Esophagus muscularis mucosa (tissue), 4 donors: Measurements from ENCODE around the gene ACTN3. TPM values are rescaled to one million over a fixed set of nuclear protein-coding genes. Genes with fewer than 3 reads are reported as not detected.
A peak's percentile ranks its signal among the peaks of the same experiment; 100 is the strongest.

Experiments
- DNase-seq: peaks from one replicate; pipeline ENCODE4 v3.0.0-alpha.2; 2017; ENCODE audit errors: extremely low spot score
- H3K27ac ChIP-seq, 4 donors: fragments of 200-600 bp; sonication (generic); replicated peaks in 1 of 4; 1 replicate in 3 of 4; 2 replicates in 1 of 4; pipeline ENCODE4 v1.5.1; 2016 to 2019; ENCODE audit warnings: mild to moderate bottlenecking in 1 of 4
- H3K27me3 ChIP-seq, 4 donors: fragments of 200-600 bp; sonication (generic); one replicate each; pipeline versions ENCODE4 v1.5.1 to v1.6.0; 2016 to 2019
- H3K36me3 ChIP-seq, 4 donors: fragments of 200-600 bp; sonication (generic); one replicate each; pipeline ENCODE4 v1.5.1; 2016 to 2019
- H3K4me1 ChIP-seq, 4 donors: fragments of 200-600 bp; sonication (generic); one replicate each; pipeline ENCODE4 v1.5.1; 2016 to 2019
- H3K4me3 ChIP-seq, 4 donors: fragments of 200-600 bp; sonication (generic); 1 replicate in 2 of 4; 2 replicates in 2 of 4; pipeline ENCODE4 v1.5.1; 2016 to 2019; ENCODE audit warnings: mild to moderate bottlenecking in 4 of 4, moderate library complexity in 1 of 4
- H3K9me3 ChIP-seq, 4 donors: fragments of 200-600 bp; sonication (generic); 1 replicate in 3 of 4; 2 replicates in 1 of 4; pipeline ENCODE4 v1.5.1; 2016 to 2019
- CTCF ChIP-seq, 3 experiments: fragments of 200-600 bp in 2 of 3; fragments of 450-650 bp in 1 of 3; sonication (generic) in 2 of 3; IDR thresholded peaks; one replicate each; pipeline ENCODE4 v1.5.1; 2017 to 2019; ENCODE audit warnings: antibody characterized with exemption in 3 of 3, mild to moderate bottlenecking in 2 of 3, moderate library complexity in 1 of 3
- EP300 ChIP-seq: sonication (generic); formaldehyde crosslinking; IDR thresholded peaks from one replicate; pipeline ENCODE4 v1.6.1; 2017; ENCODE audit warnings: antibody characterized with exemption
- POLR2A ChIP-seq: fragments of 450-650 bp; IDR thresholded peaks from one replicate; pipeline ENCODE4 v1.6.1; 2017; ENCODE audit warnings: antibody characterized with exemption, moderate library complexity, mild to moderate bottlenecking, low read depth
- POLR2AphosphoS5 ChIP-seq, 2 donors: sonication (generic); formaldehyde crosslinking; IDR thresholded peaks; one replicate each; pipeline ENCODE4 v1.6.1; 2017; ENCODE audit warnings: antibody characterized with exemption in 2 of 2
- WGBS: methylation state at CpG from one replicate; pipeline ENCODE4 v1.1.5; 2018; 5-methylcytosine and 5-hydroxymethylcytosine counted together
- intact Hi-C: fragments of 100-400 bp; cut with DNase I; formaldehyde crosslinking; loops from one replicate; pipeline ENCODE4 v1.15.1; 2023
- total RNA-seq, 4 donors: library from RNA; depleted of rRNA; stranded (reverse); fragments of >200 nt; gene quantifications; one replicate each; pipeline versions ENCODE4 v1.1.0 to v1.2.1, GENCODE V29; 2016

Gene ACTN3
- total RNA-seq, 4 donors from 2014 or later = not detected

- Histone ChIP-seq H3K27ac (no peak overlapping the region), H3K9me3 (no peaks in the 10 kb centered on the region), H3K36me3 (peaks cover 0 to 7% (median 2%) of the 10 kb centered on the region in 4 donors), H3K27me3 (peaks cover 0 to 10% (median 0%) of the 10 kb centered on the region in 4 donors), H3K4me3 (no peak overlapping the region), H3K4me1 (peaks cover 8 to 16% (median 12%) of the 10 kb centered on the region in 4 donors)
- 94% methylated on average over 14 of the region's 24 CpGs for WGBS
- intact Hi-C loops = no loop called here
- DNase-seq = no peak
- TF ChIP-seq POLR2A (no peak), CTCF (IDR thresholded peaks at IDR 0.05) (no peak)
Measured at GRCh38 chr11:66557733-66558326, 11.1 kb downstream of the ACTN3 start.

- 24% methylated on average over 20 of the region's 50 CpGs for WGBS
- intact Hi-C loops = no loop called here
- peak overlapping the region; percentile 17 to 38 (median 26) for H3K4me3 ChIP-seq
- no peaks in the 10 kb centered on the region for H3K9me3 ChIP-seq
- no peak overlapping the region for H3K27ac ChIP-seq
- H3K36me3 ChIP-seq = peaks cover 0 to 20% (median 12%) of the 10 kb centered on the region in 4 donors
- H3K4me1 ChIP-seq = peaks cover 8 to 16% (median 12%) of the 10 kb centered on the region in 4 donors
- DNase-seq = no peak
- peaks cover 0 to 10% (median 0%) of the 10 kb centered on the region in 4 donors for H3K27me3 ChIP-seq
- TF ChIP-seq POLR2AphosphoS5 (IDR thresholded peaks at IDR 0.05) (peak in 1 of 2 donors; percentile 7), EP300 (no peak), POLR2A (no peak)
Measured at GRCh38 chr11:66559142-66559865, 12.6 kb downstream of the ACTN3 start.

DNA sequence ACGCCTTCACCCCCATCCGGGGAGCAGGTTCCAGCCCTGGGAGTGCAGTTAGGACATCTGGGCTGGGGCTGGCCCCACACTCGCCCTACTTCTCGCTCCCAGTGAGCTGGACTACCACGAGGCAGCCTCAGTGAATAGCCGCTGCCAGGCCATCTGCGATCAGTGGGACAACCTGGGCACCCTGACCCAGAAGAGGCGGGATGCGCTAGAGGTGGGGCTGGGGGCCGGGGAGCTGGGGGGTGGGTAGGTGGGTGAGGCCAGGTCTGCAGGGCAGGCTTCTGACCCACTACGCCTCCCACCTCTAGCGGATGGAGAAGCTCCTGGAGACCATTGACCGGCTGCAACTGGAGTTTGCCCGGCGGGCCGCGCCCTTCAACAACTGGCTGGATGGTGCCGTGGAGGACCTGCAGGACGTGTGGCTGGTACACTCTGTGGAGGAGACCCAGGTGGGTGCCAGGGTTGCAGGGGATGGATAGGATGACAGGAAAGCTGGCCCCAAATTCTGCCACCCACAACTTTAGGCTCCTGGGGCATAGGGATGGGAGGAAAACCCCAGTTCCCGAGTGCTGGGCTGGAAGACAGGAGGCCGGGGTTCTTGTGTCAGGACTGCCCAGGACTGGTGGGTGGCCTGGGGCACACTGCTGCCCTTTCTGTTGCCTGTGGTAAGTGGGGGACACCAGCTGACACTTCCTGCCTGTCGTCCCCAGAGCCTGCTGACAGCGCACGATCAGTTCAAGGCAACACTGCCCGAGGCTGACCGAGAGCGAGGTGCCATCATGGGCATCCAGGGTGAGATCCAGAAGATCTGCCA is 13.4 kb downstream of the ACTN3 start:
- Histone ChIP-seq H3K27ac (no peak overlapping the region), H3K27me3 (peaks cover 0 to 10% (median 0%) of the 10 kb centered on the region in 4 donors), H3K36me3 (peaks cover 0 to 27% (median 20%) of the 10 kb centered on the region in 4 donors), H3K4me1 (peaks cover 8 to 16% (median 12%) of the 10 kb centered on the region in 4 donors), H3K9me3 (no peaks in the 10 kb centered on the region), H3K4me3 (no peak overlapping the region)
- intact Hi-C loops = loop anchor here (10.0 kb wide), 1 partner anchor 285 kb away; the partner anchor contains the start of gene RCE1
- no peak for DNase-seq
- TF ChIP-seq POLR2A = no peak
- no peak for TF ChIP-seq CTCF (IDR thresholded peaks at IDR 0.05)
- no peak for TF ChIP-seq EP300
- no peak for TF ChIP-seq POLR2AphosphoS5 (IDR thresholded peaks at IDR 0.05)
- 74% methylated on average over 13 of the region's 27 CpGs for WGBS

- peaks cover 5 to 39% (median 31%) of the 10 kb centered on the region in 4 donors for H3K36me3 ChIP-seq
- intact Hi-C loops = loop anchor here (10.0 kb wide), 1 partner anchor 283 kb away; the partner anchor contains the start of gene RCE1
- no peak overlapping the region for H3K27ac ChIP-seq
- no peak overlapping the region for H3K4me3 ChIP-seq
- TF ChIP-seq POLR2A = no peak
- TF ChIP-seq POLR2AphosphoS5 (IDR thresholded peaks at IDR 0.05) = no peak
- no peak for TF ChIP-seq EP300
- no peak for TF ChIP-seq CTCF (IDR thresholded peaks at IDR 0.05)
- peaks cover 8 to 16% (median 12%) of the 10 kb centered on the region in 4 donors for H3K4me1 ChIP-seq
- no peaks in the 10 kb centered on the region for H3K9me3 ChIP-seq
- DNase-seq = no peak
- peaks cover 0 to 10% (median 0%) of the 10 kb centered on the region in 4 donors for H3K27me3 ChIP-seq
- WGBS = 86% methylated on average over 5 of the region's 14 CpGs
Measured at GRCh38 chr11:66561178-66561974, 14.7 kb downstream of the ACTN3 start.
